DOHH2 (cell line): Measurements from ENCODE around the gene ENKUR.

Experiments used
- H3F3A ChIP-seq: fragments of 200-600 bp; sonication (generic), shearing (Covaris generic); 2 replicates; pipeline ENCODE4 v1.6.0; 2016; ENCODE audit warnings: antibody characterized with exemption, mild to moderate bottlenecking; ENCODE audit not compliant: control insufficient read depth, insufficient read depth
- H3K27ac ChIP-seq: fragments of 200-600 bp; sonication (generic); 2 replicates; pipeline ENCODE4 v1.5.1; 2014; ENCODE audit warnings: low read depth, mild to moderate bottlenecking, low read length, moderate library complexity
- H3K27me3 ChIP-seq: fragments of 200-600 bp; sonication (generic); 2 replicates; pipeline ENCODE4 v1.6.1; 2014; ENCODE audit warnings: mild to moderate bottlenecking, low read length, mixed read lengths; ENCODE audit not compliant: control insufficient read depth
- H3K36me3 ChIP-seq: fragments of 200-600 bp; sonication (generic); 2 replicates; pipeline ENCODE4 v1.6.1; 2014; ENCODE audit warnings: mild to moderate bottlenecking, low read length, moderate library complexity, mixed read lengths; ENCODE audit not compliant: control insufficient read depth
- H3K4me1 ChIP-seq: fragments of 200-600 bp; sonication (generic); 2 replicates; pipeline ENCODE4 v1.6.1; 2014; ENCODE audit warnings: mild to moderate bottlenecking, low read length, mixed read lengths; ENCODE audit not compliant: control insufficient read depth
- H3K4me2 ChIP-seq: fragments of 200-600 bp; sonication (generic); 2 replicates; pipeline ENCODE4 v1.6.0; 2014; ENCODE audit warnings: mild to moderate bottlenecking, low read length, moderate library complexity
- H3K4me3 ChIP-seq: fragments of 200-600 bp; sonication (generic); 2 replicates; pipeline ENCODE4 v1.5.1; 2014; ENCODE audit warnings: mild to moderate bottlenecking, low read length, mixed read lengths
- H3K79me2 ChIP-seq: fragments of 200-600 bp; sonication (generic); 2 replicates; pipeline ENCODE4 v1.6.1; 2014; ENCODE audit warnings: mild to moderate bottlenecking, low read length, mixed read lengths; ENCODE audit not compliant: control insufficient read depth
- H3K9me2 ChIP-seq: fragments of 200-600 bp; sonication (generic); replicated peaks from 2 replicates; pipeline ENCODE4 v1.6.1; 2014; ENCODE audit warnings: mild to moderate bottlenecking, low read length, mixed read lengths; ENCODE audit not compliant: control insufficient read depth
- H3K9me3 ChIP-seq: fragments of 200-600 bp; sonication (generic); 2 replicates; pipeline ENCODE4 v1.6.1; 2014; ENCODE audit warnings: antibody characterized with exemption, low read length, mixed read lengths; ENCODE audit not compliant: control insufficient read depth, insufficient read depth
- H4K20me1 ChIP-seq: fragments of 200-600 bp; sonication (generic); 2 replicates; pipeline ENCODE4 v1.6.0; 2014; ENCODE audit warnings: low read depth, mild to moderate bottlenecking, antibody characterized with exemption, low read length, moderate library complexity; ENCODE audit not compliant: control insufficient read depth, insufficient read depth
- CTCF ChIP-seq: fragments of 200-600 bp; sonication (generic); IDR thresholded peaks from one replicate; pipeline ENCODE4 v1.5.1; 2014; ENCODE audit warnings: antibody characterized with exemption, mild to moderate bottlenecking, low read depth, low read length; ENCODE audit not compliant: poor library complexity, severe bottlenecking
- EZH2phosphoT487 ChIP-seq: fragments of 200-600 bp; sonication (generic); IDR thresholded peaks from 2 replicates; pipeline ENCODE4 v1.6.1; 2017; ENCODE audit warnings: borderline replicate concordance, mild to moderate bottlenecking, antibody characterized with exemption, low read length, moderate library complexity, mixed read lengths

The ENKUR gene

GRCh38 chr10:24993237-24993958, 22.6 kb downstream of the ENKUR start:
- no peak for TF ChIP-seq CTCF
- TF ChIP-seq EZH2phosphoT487 = no peak
- Histone ChIP-seq H3K79me2 (no peaks in the 10 kb centered on the region), H4K20me1 (no peaks in the 10 kb centered on the region), H3F3A (no peaks in the 10 kb centered on the region), H3K36me3 (no peaks in the 10 kb centered on the region), H3K27ac (no peak overlapping the region), H3K4me1 (no peaks in the 10 kb centered on the region), H3K4me2 (no peak overlapping the region), H3K9me3 (no peaks in the 10 kb centered on the region), H3K27me3 (no peaks in the 10 kb centered on the region), H3K9me2 (no peaks in the 10 kb centered on the region), H3K4me3 (no peak overlapping the region)

- H4K20me1 ChIP-seq = no peaks in the 10 kb centered on the region
- H3F3A ChIP-seq = no peaks in the 10 kb centered on the region
- H3K79me2 ChIP-seq = no peaks in the 10 kb centered on the region
- no peaks in the 10 kb centered on the region for H3K9me3 ChIP-seq
- TF ChIP-seq CTCF = no peak
- H3K27ac ChIP-seq = no peak overlapping the region
- no peaks in the 10 kb centered on the region for H3K4me1 ChIP-seq
- H3K9me2 ChIP-seq = no peaks in the 10 kb centered on the region
- no peak overlapping the region for H3K4me2 ChIP-seq
- no peaks in the 10 kb centered on the region for H3K27me3 ChIP-seq
- H3K36me3 ChIP-seq = no peaks in the 10 kb centered on the region
- H3K4me3 ChIP-seq = no peak overlapping the region
These were observed 23.3 kb downstream of the ENKUR start for GRCh38 chr10:24992512-24993133.

GRCh38 chr10:24991298-24991697, 24.7 kb downstream of the ENKUR start:
- TF ChIP-seq CTCF (no peak), EZH2phosphoT487 (no peak)
- Histone ChIP-seq H3K27me3 (no peaks in the 10 kb centered on the region), H3K9me3 (no peaks in the 10 kb centered on the region), H3K36me3 (no peaks in the 10 kb centered on the region), H3K27ac (no peak overlapping the region), H3K4me3 (no peak overlapping the region), H3K4me2 (no peak overlapping the region), H3K79me2 (no peaks in the 10 kb centered on the region), H3K4me1 (no peaks in the 10 kb centered on the region), H4K20me1 (no peaks in the 10 kb centered on the region), H3K9me2 (no peaks in the 10 kb centered on the region), H3F3A (no peaks in the 10 kb centered on the region)
